Smooth muscle cell (in vitro differentiated cells): ENCODE results near the gene FILIP1L. TPM values are rescaled to one million over a fixed set of nuclear protein-coding genes. Genes with fewer than 3 reads are reported as not detected.

Source experiments
- DNase-seq: peaks from one replicate; lab custom pipeline; 2025; ENCODE audit not compliant: unreplicated experiment; lab: John Stamatoyannopoulos, UW
- H2AFZ ChIP-seq: fragments of 200-600 bp; sonication (generic); 2 replicates; pipeline ENCODE4 v1.6.0; 2016; ENCODE audit warnings: antibody characterized with exemption, low read depth, mild to moderate bottlenecking
- H3F3A ChIP-seq: fragments of 200-600 bp; sonication (generic); 2 replicates; pipeline ENCODE4 v1.6.0; 2017; ENCODE audit warnings: antibody characterized with exemption, low read depth
- H3K27ac ChIP-seq: fragments of 200-600 bp; sonication (generic); 2 replicates; pipeline ENCODE4 v1.5.1; 2016; ENCODE audit warnings: low read depth, mild to moderate bottlenecking
- H3K27me3 ChIP-seq: fragments of 200-600 bp; sonication (generic); 2 replicates; pipeline ENCODE4 v1.6.1; 2016; ENCODE audit warnings: low read depth, mild to moderate bottlenecking
- H3K36me3 ChIP-seq: fragments of 200-600 bp; sonication (generic); 2 replicates; pipeline ENCODE4 v1.5.1; 2016; ENCODE audit warnings: low read depth
- H3K4me1 ChIP-seq: fragments of 200-600 bp; sonication (generic); 2 replicates; pipeline ENCODE4 v1.5.1; 2016; ENCODE audit warnings: low read depth
- H3K4me2 ChIP-seq: fragments of 200-600 bp; sonication (generic); 2 replicates; pipeline ENCODE4 v1.6.0; 2016; ENCODE audit warnings: mild to moderate bottlenecking
- H3K4me3 ChIP-seq: fragments of 200-600 bp; sonication (generic); 2 replicates; pipeline ENCODE4 v1.5.1; 2016; ENCODE audit warnings: mild to moderate bottlenecking
- H3K79me2 ChIP-seq: fragments of 200-600 bp; sonication (generic); 2 replicates; pipeline ENCODE4 v1.6.0; 2016; ENCODE audit warnings: low read depth, mild to moderate bottlenecking
- H3K9ac ChIP-seq: fragments of 200-600 bp; sonication (generic); 2 replicates; pipeline ENCODE4 v1.6.0; 2016; ENCODE audit warnings: low read depth
- H3K9me3 ChIP-seq: fragments of 200-600 bp; sonication (generic); replicated peaks from 2 replicates; pipeline ENCODE4 v1.5.1; 2016; ENCODE audit warnings: low read depth
- H4K20me1 ChIP-seq: fragments of 200-600 bp; sonication (generic); 2 replicates; pipeline ENCODE4 v1.6.0; 2016; ENCODE audit warnings: low read depth
- WGBS: methylation state at CpG from one replicate; pipeline ENCODE4 v1.1.7; 2016; ENCODE audit warnings: low lambda C conversion rate; 5-methylcytosine and 5-hydroxymethylcytosine counted together
- polyA plus RNA-seq: library from polyadenylated mRNA; unstranded; fragments of >200 nt; fragmentation: Nextera tagmentation; extraction: Ambion mirVana; gene quantifications from 2 replicates; pipeline ENCODE4 v1.2.1, GENCODE V29; 2016
- total RNA-seq: library from RNA; depleted of rRNA; stranded (reverse); fragments of >200 nt; gene quantifications from 2 replicates; pipeline ENCODE4 v1.2.3, GENCODE V29; 2014
- TF ChIP-seq, protein P1 (sequence below): fragments of 200-600 bp; sonication (generic); IDR thresholded peaks from 2 replicates; pipeline ENCODE4 v1.5.1; 2017; ENCODE audit warnings: borderline replicate concordance, mild to moderate bottlenecking, antibody characterized with exemption; ENCODE audit not compliant: insufficient read depth, poor library complexity, severe bottlenecking

Gene FILIP1L
- total and polyA plus RNA-seq, 2 experiments from 2014 or later: 56.2 to 104 TPM

GRCh38 chr3:100149713-100150415, 35.6 kb upstream of the FILIP1L start:
- Histone ChIP-seq H3K4me1 (no peaks in the 10 kb centered on the region), H3K4me2 (no peak overlapping the region), H3K36me3 (no peaks in the 10 kb centered on the region), H3K9ac (no peak overlapping the region), H3F3A (no peaks in the 10 kb centered on the region), H3K27me3 (no peaks in the 10 kb centered on the region), H2AFZ (no peak overlapping the region), H4K20me1 (no peaks in the 10 kb centered on the region), H3K79me2 (no peaks in the 10 kb centered on the region), H3K4me3 (no peak overlapping the region), H3K27ac (no peak overlapping the region), H3K9me3 (peaks cover under 1% of the 10 kb centered on the region)
- TF ChIP-seq, protein P1, sequence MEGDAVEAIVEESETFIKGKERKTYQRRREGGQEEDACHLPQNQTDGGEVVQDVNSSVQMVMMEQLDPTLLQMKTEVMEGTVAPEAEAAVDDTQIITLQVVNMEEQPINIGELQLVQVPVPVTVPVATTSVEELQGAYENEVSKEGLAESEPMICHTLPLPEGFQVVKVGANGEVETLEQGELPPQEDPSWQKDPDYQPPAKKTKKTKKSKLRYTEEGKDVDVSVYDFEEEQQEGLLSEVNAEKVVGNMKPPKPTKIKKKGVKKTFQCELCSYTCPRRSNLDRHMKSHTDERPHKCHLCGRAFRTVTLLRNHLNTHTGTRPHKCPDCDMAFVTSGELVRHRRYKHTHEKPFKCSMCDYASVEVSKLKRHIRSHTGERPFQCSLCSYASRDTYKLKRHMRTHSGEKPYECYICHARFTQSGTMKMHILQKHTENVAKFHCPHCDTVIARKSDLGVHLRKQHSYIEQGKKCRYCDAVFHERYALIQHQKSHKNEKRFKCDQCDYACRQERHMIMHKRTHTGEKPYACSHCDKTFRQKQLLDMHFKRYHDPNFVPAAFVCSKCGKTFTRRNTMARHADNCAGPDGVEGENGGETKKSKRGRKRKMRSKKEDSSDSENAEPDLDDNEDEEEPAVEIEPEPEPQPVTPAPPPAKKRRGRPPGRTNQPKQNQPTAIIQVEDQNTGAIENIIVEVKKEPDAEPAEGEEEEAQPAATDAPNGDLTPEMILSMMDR: no peak
- 95% methylated on average over 6 of the region's 6 CpGs for WGBS
- no peak for DNase-seq

- Histone ChIP-seq H2AFZ (no peak overlapping the region), H3F3A (no peaks in the 10 kb centered on the region), H3K27ac (no peak overlapping the region), H3K4me3 (no peak overlapping the region), H3K36me3 (no peaks in the 10 kb centered on the region), H3K27me3 (no peaks in the 10 kb centered on the region), H3K4me2 (no peak overlapping the region), H4K20me1 (no peaks in the 10 kb centered on the region), H3K9me3 (no peaks in the 10 kb centered on the region), H3K9ac (no peak overlapping the region), H3K4me1 (no peaks in the 10 kb centered on the region), H3K79me2 (no peaks in the 10 kb centered on the region)
- no peak for DNase-seq
- 100% methylated on average over 2 of the region's 2 CpGs for whole genome bisulfite sequencing
- TF ChIP-seq, protein P1: no peak
Observed at GRCh38 chr3:100149130-100149529, 34.8 kb upstream of the FILIP1L start.

- H3K79me2 ChIP-seq: no peaks in the 10 kb centered on the region
- H3K9ac ChIP-seq: no peak overlapping the region
- H3K36me3 ChIP-seq: no peaks in the 10 kb centered on the region
- H4K20me1 ChIP-seq: no peaks in the 10 kb centered on the region
- H3K4me3 ChIP-seq: no peak overlapping the region
- H3K4me1 ChIP-seq: no peaks in the 10 kb centered on the region
- no peaks in the 10 kb centered on the region for H3K27me3 ChIP-seq
- H3K27ac ChIP-seq: no peak overlapping the region
- H2AFZ ChIP-seq: no peak overlapping the region
- TF ChIP-seq, protein P1: no peak
- H3F3A ChIP-seq: no peaks in the 10 kb centered on the region
- 100% methylated on average over 1 of the region's 1 CpG for WGBS
- no peak overlapping the region for H3K4me2 ChIP-seq
- no peaks in the 10 kb centered on the region for H3K9me3 ChIP-seq
- DNase-seq: no peak
Observed at GRCh38 chr3:100144255-100144866, 30.1 kb upstream of the FILIP1L start.
